HUES64 (cell line): ENCODE measurements around the gene UBE2E1. TPM values are rescaled to one million over a fixed set of nuclear protein-coding genes. Genes with fewer than 3 reads are reported as not detected.

Experiments
- H3K27ac ChIP-seq: 2 replicates; pipeline ENCODE4 v1.7.0; 2013; ENCODE audit warnings: low read depth, low read length, inconsistent platforms
- H3K27me3 ChIP-seq: 2 replicates; pipeline ENCODE4 v1.6.1; 2013; ENCODE audit warnings: mild to moderate bottlenecking, low read length; ENCODE audit not compliant: insufficient read depth
- H3K36me3 ChIP-seq: 2 replicates; pipeline ENCODE4 v1.6.1; 2013; ENCODE audit warnings: mild to moderate bottlenecking, low read length; ENCODE audit not compliant: insufficient read depth
- H3K4me1 ChIP-seq: 2 replicates; pipeline ENCODE4 v1.6.1; 2013; ENCODE audit warnings: mild to moderate bottlenecking, low read length, moderate library complexity; ENCODE audit not compliant: insufficient read depth
- H3K4me3 ChIP-seq: 2 replicates; pipeline ENCODE4 v1.5.1; 2013; ENCODE audit warnings: mild to moderate bottlenecking, low read length, moderate library complexity
- H3K9ac ChIP-seq: 2 replicates; pipeline ENCODE4 v1.6.1; 2013; ENCODE audit warnings: mild to moderate bottlenecking, low read depth, low read length
- H3K9me3 ChIP-seq: 2 replicates; pipeline ENCODE4 v1.6.1; 2013; ENCODE audit warnings: low read depth, low read length; ENCODE audit not compliant: insufficient read depth
- WGBS: fragments of 150-250, 120-280 bp; methylation state at CpG from one replicate; pipeline ENCODE4 v1.1.7; 2013; ENCODE audit warnings: missing lambda C conversion rate; 5-methylcytosine and 5-hydroxymethylcytosine counted together
- polyA plus RNA-seq, 2 experiments: library from polyadenylated mRNA; stranded (reverse); fragments of 50-300 nt; gene quantifications; one replicate each; pipeline ENCODE4 v1.2.3, GENCODE V29; 2013

Gene UBE2E1
- polyA plus RNA-seq (2013, experiment 1 of 2) = 148 TPM
- polyA plus RNA-seq (2013, experiment 2 of 2) = 159 TPM

DNA sequence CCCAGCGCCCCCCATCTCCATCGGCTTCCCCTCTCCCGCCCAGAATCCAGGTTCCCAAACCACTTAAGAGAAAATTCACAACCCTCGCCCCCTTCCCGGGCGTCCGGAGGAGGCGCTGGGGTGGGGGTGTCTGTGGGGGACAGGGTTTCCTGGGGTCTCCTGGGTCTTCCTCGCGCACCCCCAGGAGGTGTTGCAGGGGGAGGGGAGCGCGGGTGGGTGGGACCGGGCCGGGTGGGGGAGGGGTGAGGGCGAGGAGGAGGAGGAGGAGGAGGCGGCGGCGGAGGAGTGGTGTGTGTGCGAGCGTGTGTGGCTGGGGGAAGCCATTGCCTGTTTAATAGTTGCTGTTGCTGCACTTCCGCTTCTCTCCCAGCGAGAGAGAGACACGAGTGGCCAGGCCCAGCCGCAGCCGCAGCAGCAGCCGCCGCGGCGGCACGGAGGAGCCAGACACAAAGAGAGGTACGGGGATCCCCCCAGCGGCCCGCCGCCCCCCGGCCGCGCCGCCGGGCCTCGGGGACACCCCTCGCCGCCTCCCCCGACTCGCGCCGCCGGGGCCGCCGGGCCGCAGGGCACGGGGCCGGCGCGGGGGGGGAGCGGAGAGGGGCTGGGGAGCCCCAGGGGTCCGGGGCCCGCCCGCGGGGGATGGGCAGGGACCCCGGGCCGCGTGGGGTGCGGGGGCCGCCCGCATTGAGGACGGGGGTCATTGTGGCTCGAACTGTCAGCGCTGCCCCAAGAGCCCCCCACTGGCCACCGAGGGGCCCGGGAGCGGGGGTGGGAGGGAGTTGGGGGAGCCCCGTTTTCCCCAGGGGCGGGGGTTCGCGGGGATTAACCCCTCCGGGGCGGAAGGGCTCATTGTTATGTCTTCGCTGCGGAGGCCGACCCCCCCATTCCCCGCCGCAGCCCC is at the start of gene UBE2E1:
Gene UBE2E1, plus strand, starts transcription at position 323 of the 901 bp plus-strand sequence. CDS start 1,315 bp downstream, outside the sequence.
- WGBS = under 1% methylated on average over 69 of the region's 82 CpGs
- Histone ChIP-seq H3K9me3 (no peaks in the 10 kb centered on the region), H3K4me3 (peak within 1 kb of the TSS; percentile 85), H3K27ac (peak within 1 kb of the TSS; percentile 80), H3K9ac (peak within 1 kb of the TSS; percentile 89), H3K36me3 (peaks cover 20% of the 10 kb centered on the region), H3K4me1 (peaks cover 42% of the 10 kb centered on the region), H3K27me3 (no peaks in the 10 kb centered on the region)

DNA sequence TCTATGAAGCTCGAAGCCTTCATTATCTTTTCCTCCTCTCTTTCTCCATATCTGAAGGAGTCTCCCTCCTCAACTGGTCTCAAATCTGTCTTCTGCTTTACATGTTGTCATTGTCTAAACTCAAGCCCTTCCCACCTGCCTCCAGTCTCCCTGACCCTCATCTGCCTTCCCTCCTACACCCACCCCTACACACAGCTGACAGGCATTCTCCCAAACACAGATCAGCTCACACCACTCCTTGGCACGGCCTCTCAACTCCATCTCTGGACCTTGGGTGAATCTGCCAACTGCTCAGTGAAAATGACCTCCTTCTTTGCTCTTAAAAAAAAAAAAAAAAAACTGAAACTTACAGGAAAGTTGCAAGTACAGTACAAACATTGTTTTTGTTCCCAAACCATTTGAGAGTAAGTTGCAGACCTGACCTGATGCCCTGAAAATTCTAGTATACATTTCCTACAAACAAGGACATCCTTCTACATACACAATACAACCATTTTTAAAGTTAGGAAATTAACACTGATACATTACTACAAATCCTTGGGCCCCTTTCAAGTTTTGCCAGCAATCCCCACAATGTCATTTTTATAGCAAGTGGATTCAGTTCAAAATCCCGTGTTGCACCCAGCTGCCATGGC is 49.4 kb upstream of the UBE2E1 start:
- 86% methylated on average over 3 of the region's 3 CpGs for WGBS
- Histone ChIP-seq H3K4me1 (peaks cover 24% of the 10 kb centered on the region), H3K9ac (no peak overlapping the region), H3K9me3 (no peaks in the 10 kb centered on the region), H3K27me3 (no peaks in the 10 kb centered on the region), H3K36me3 (no peaks in the 10 kb centered on the region), H3K27ac (no peak overlapping the region), H3K4me3 (no peak overlapping the region)

DNA sequence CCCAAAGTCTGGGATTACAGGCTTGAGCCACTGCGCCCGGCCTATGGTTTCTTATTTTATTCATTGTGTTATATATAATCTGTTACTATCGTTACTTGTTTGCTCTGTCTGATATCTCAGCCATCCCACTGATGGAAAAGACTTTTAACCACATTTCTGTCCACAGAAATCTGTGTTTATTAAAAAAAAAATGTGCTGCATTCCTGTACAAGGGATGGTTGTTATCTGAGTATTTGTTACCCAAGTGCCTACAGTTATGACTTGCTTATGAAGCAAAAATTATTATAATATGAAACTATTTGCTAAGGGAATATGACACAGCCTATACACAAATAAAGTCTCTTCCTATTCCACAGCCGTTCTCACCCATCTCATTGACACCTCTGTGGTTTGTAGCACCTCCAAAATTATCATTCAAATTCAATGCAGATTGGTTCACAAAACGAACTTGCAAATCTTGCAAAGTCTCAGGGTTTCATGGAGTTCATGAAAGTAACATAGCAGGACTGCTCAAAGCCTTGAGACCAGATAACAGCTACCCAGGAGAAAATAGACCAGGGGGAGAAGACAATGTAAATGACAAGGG is 47.4 kb upstream of the UBE2E1 start:
- H3K9ac ChIP-seq = no peak overlapping the region
- peaks cover 25% of the 10 kb centered on the region for H3K4me1 ChIP-seq
- no peak overlapping the region for H3K4me3 ChIP-seq
- no peak overlapping the region for H3K27ac ChIP-seq
- no peaks in the 10 kb centered on the region for H3K27me3 ChIP-seq
- no peaks in the 10 kb centered on the region for H3K36me3 ChIP-seq
- no peaks in the 10 kb centered on the region for H3K9me3 ChIP-seq
- WGBS = 69% methylated on average over 4 of the region's 5 CpGs

DNA sequence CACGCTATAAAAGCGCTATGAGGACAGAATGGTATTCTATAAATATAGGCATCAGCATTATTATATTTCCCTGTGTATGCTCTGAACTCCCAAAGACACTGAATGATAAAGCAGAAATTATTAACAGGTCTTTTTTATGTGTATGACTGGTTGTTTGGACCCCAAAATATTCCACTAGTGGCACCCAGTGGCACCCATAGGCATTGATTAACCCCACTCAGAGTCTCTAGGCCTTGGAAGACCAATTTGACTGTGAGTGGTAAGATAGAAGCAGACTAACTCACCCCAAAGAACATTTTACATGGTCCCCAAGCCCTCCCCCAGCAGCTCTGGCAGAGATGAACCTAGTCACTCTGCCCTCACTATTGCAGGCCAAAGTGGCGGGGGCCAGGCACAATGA is 45.4 kb upstream of the UBE2E1 start:
- Histone ChIP-seq H3K27me3 (no peaks in the 10 kb centered on the region), H3K9ac (no peak overlapping the region), H3K4me1 (peaks cover 26% of the 10 kb centered on the region), H3K4me3 (no peak overlapping the region), H3K9me3 (no peaks in the 10 kb centered on the region), H3K27ac (no peak overlapping the region), H3K36me3 (no peaks in the 10 kb centered on the region)
- 76% methylated on average over 1 of the region's 3 CpGs for WGBS

DNA sequence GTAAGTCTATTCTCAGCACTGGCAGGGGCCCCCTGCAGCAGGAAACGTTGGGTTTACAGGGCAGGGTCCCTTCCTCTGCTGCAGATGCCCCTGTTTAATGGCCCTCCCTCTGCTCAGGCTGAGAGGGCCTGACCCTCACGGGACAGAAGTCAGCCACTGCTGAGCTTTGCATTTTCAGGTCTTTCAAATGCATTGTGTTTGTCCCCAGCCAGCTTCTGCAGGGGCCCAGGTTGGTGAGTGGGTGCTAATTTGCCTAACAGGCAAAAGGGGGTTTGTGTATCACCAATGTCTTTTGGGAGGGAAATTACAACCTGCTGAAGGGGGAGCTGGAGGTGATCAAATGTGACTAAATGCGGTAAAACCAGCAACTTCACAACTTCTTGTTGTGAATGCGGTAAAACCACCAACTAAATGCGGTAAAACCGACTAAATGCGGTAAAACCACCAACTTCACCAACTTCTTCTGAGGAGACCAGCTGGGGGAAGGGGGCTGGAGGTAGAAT is 44.8 kb upstream of the UBE2E1 start:
- Histone ChIP-seq H3K27ac (peak overlapping the region; percentile 51; the same call in 1 of the 2 replicates), H3K9me3 (no peaks in the 10 kb centered on the region), H3K27me3 (no peaks in the 10 kb centered on the region), H3K9ac (peak overlapping the region; percentile 6; the same call in 1 of the 2 replicates), H3K4me3 (no peak overlapping the region), H3K4me1 (peaks cover 26% of the 10 kb centered on the region), H3K36me3 (no peaks in the 10 kb centered on the region)
- 5% methylated on average over 3 of the region's 7 CpGs for WGBS

DNA sequence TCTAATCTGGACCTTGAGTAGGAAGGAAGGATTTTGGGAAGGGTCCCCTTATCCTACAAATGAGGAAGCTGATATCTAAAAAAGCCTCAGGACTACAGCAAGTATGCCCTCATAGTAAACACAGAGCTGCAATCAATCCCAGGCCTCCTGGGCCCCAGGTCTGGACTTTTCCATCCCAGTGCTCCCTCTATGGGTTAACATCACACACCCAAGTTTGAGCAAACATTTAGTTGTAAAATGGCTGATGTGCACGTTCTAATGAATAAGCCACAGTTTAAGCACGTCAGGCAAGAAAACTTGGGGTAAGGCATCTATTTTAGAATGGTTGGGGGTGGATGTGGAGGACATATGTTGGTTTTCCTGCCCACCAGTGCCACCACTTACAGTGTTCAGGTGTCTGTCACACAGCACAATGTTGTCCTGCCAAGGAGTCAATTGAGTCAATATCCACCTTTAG is 44.3 kb upstream of the UBE2E1 start:
- Histone ChIP-seq H3K4me1 (peaks cover 26% of the 10 kb centered on the region), H3K27ac (peak overlapping the region; percentile 51; the same call in 1 of the 2 replicates), H3K9me3 (no peaks in the 10 kb centered on the region), H3K36me3 (no peaks in the 10 kb centered on the region), H3K9ac (no peak overlapping the region), H3K4me3 (no peak overlapping the region), H3K27me3 (no peaks in the 10 kb centered on the region)
- WGBS = 74% methylated on average over 2 of the region's 2 CpGs

DNA sequence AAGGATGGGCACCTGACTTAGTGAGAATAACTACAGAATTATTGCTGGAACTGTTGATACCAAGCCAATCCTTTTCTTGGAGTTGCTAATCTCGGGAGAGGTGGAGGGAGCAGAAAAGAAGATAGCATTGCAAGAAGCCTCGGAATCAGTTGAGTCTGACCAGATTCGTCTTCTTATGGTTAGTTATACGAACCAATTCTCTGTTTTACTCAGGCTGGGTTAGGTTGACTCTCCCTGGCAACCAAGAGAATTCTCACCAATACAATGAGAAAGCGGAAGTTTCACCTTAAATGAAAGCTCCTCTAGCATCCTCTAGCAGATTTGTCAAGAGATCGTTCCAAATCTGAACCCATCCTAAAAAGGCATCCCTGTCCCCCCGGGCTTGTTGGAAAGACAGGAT is 43.5 kb upstream of the UBE2E1 start:
- Histone ChIP-seq H3K27me3 (no peaks in the 10 kb centered on the region), H3K9ac (no peak overlapping the region), H3K27ac (no peak overlapping the region), H3K4me3 (no peak overlapping the region), H3K4me1 (peaks cover 26% of the 10 kb centered on the region), H3K36me3 (no peaks in the 10 kb centered on the region), H3K9me3 (no peaks in the 10 kb centered on the region)
- WGBS = 93% methylated on average over 7 of the region's 7 CpGs

DNA sequence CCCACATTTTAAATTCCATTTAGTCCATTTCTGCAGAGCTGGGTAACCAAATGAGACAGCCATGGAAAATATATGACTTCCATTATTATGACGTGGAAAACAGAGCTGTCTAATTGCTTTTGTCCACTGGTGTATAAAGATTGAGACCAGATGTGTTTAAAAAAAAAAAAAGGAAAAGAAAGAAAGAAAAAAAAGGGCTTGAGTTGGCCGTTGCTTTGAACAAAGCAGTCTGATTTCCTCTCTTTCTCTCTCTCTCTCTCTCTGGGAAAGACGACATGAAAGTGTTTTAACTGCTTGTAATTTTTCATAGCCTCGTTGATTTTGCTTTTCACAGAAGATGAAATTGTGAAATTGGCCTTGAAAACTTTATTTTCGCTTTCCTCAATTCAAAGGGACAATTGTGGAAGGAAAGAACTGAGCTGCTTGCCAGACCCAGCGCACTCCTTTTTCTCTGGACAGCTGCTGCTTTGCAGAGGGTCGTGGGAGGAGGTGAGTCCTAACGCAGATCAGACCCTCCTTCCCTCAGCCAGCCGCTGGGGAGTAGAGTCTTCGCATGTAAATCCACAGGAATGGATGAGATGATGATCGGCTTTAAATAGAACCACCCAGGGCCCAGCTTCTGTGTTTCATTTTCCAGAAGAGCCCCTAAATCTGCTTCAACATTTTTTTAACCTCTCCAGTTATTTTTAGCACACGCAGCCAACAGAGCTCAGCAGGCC is 42.8 kb upstream of the UBE2E1 start:
- Histone ChIP-seq H3K27ac (no peak overlapping the region), H3K4me3 (no peak overlapping the region), H3K27me3 (no peaks in the 10 kb centered on the region), H3K4me1 (peaks cover 26% of the 10 kb centered on the region), H3K9ac (no peak overlapping the region), H3K36me3 (no peaks in the 10 kb centered on the region), H3K9me3 (no peaks in the 10 kb centered on the region)
- 53% methylated on average over 12 of the region's 12 CpGs for WGBS

DNA sequence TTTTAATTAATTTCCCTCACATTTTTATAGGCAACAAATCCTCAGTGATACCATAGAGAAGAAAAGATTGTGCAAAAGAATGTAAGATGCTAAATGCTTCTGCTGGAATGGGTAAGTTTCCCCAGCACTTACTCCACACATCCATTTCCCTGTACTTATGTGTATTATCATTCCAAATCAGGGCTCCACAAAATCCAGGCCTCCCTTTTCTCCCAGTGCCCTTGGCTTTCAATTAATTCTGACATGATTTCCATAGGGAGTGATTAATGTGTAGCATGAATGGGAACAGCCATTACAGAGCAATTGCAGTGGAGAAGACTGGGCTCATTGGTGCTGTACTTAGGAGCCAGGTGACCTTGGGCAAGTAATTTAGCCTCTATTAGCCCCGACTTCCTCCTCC is 41.3 kb upstream of the UBE2E1 start:
- H3K9me3 ChIP-seq = no peaks in the 10 kb centered on the region
- H3K4me1 ChIP-seq = peaks cover 26% of the 10 kb centered on the region
- 88% methylated on average over 1 of the region's 1 CpG for WGBS
- H3K27ac ChIP-seq = no peak overlapping the region
- no peaks in the 10 kb centered on the region for H3K27me3 ChIP-seq
- H3K36me3 ChIP-seq = no peaks in the 10 kb centered on the region
- H3K9ac ChIP-seq = no peak overlapping the region
- H3K4me3 ChIP-seq = no peak overlapping the region

DNA sequence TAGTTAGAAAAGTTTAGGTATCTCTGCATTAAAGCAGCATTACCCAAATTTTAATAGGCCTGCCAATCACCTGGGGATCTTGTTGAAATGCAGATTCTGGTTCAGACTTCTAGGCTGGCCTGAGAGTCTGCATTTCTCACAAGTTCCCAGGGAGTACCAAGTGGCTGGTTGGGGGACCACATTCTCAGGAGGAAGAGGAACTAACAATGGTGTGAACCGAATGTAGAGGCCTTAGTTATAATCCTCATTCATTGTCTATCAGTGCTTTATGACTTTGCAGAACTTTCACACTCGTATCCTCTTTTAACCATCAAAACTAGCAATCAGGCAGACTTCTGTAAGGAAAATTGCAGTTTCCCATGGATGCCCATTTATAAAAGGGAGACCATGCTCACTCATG is 38.2 kb upstream of the UBE2E1 start:
- H3K36me3 ChIP-seq = no peaks in the 10 kb centered on the region
- no peak overlapping the region for H3K4me3 ChIP-seq
- peaks cover 8% of the 10 kb centered on the region for H3K4me1 ChIP-seq
- 81% methylated on average over 2 of the region's 2 CpGs for WGBS
- no peaks in the 10 kb centered on the region for H3K9me3 ChIP-seq
- H3K27ac ChIP-seq = no peak overlapping the region
- H3K9ac ChIP-seq = no peak overlapping the region
- no peaks in the 10 kb centered on the region for H3K27me3 ChIP-seq
